ENCODE results near the gene CCNJL.

- TF ChIP-seq CTCF (IDR thresholded peaks at IDR 0.05) (no peak), POLR2A (IDR thresholded peaks at IDR 0.05) (no peak)
Observed at GRCh38 chr5:160326981-160327380, 14.6 kb upstream of the CCNJL start.

All from body of pancreas (tissue), 4 donors.